NCI-H1105 (cell line): ENCODE results near the gene FLRT2.

ENCODE experiments used
- DNase-seq: peaks from one replicate; lab custom pipeline; 2025; lab: John Stamatoyannopoulos, UW

FLRT2 gene

DNA sequence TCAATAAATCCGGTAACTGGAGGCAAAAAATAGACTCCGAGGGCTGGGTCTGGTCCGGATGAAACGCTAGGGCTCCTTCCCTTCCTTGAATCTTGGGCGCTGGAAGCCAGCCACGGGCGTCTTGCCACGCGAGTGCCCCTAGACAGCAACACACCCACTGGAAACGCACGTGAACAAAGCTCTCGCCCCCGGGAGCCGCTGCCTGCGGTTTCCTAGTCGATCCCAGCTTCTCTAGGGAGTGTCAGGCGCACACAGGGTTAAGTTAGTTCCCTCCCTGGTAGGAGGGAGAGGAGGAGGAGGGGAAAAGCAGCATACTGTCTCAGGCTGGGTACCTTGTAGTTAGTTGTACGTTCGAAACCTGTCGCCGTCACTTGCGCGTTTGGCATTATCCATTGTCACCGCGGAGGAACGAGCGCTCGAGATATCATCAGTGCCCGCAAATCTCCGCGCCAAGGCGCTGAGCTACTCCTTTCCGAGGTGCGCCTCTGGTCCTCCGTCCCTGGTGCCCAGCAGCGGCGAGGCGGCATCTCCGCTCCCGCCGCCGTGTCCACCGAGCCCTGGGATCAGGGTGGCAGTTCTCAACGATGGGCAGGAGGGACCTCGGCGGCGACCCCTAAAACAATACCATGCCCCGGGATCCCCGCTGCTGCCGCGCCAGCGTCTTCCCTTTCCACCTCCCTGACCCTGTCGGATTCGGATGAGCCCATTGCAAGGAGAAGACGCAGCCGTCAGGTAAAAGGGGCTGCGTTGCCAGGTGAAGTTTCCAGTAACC lies at the start of gene FLRT2:
FLRT2 (plus strand) TSS at position 342 of the 772 bp plus-strand sequence. CDS start 91,371 bp downstream, outside the sequence.
- DNase-seq, result no peak

- no peak for DNase-seq
These were observed 48.5 kb upstream of the FLRT2 start for GRCh38 chr14:85481471-85481870.

DNA sequence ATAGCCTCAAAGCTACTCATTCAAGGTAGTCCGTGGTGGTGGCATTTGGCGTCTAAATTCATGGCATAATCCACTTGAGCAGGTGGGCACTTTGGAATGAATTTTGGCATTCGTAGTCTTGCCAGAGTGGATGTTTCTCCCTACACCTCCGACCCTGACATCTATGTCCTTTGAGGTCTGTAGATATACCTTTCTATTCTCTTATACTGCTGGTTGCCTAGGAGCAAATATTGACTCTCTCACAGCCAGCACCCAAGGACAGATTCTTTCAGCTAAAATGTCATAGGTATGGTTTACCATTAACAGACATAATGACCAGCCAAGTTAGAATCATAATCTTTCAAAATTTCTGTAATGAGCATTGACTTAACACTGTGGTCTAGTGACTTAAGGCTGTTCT lies 47.4 kb upstream of the FLRT2 start:
- DNase-seq, result no peak

- no peak for DNase-seq
These were observed 46.9 kb upstream of the FLRT2 start for GRCh38 chr14:85483037-85483436.

DNA sequence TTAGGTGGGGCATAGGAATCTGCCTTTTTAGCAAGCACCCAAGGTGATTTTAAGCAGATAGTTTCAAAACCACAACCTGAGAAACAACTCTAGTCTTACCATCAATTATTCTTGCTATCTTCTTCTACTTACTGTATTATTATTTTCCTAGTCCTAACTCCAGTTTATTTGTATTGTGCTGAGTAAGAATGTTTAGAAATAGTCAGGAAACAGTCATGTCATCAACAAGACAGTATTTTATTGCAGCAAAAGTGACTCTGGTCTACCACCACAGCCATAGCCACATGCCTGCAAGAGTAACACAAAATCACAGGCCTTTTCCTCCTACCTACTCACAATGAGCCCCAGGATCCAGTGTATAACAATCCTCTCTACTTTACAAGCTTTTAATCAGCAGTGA lies 46.3 kb upstream of the FLRT2 start:
- no peak for DNase-seq

DNA sequence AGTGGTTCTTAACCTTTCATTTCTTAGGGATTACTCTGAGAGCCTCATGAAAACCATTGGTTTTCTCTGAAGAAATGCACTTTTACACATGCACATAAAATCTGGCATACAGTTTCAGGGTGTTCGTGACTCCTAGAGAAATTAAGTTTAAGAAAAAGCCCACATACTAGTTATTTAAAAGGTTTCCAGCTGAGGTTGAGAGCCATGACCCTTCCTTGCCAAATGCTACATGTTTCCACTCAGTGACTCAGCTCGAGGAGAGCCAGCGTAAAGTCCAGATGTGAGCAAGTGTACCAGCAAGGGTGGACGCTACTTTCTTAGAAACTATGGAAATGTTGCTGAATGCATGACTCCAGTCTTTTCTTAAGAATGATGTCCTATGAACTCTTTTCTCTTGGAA lies 42.7 kb upstream of the FLRT2 start:
- no peak for DNase-seq

DNA sequence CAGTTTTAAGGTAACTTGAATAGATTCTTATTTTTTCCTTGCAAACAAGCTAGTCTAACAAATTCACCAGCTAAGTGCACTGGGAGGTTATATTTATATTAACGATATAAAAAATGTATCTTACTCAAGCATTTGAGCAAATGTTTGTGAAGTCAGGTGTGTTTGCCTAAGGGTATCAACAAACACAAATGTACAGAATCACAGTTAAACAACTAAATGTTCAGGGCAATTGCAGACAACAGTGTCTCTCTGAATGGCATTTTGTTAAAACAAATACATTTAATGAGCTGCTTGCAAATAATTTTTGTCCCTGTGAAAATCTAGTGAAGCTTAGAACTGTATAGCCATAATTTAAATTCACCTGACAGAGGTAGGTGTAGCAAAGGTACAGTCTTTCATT lies 28.2 kb upstream of the FLRT2 start:
- no peak for DNase-seq

GRCh38 chr14:85508863-85509262 lies 21.1 kb upstream of the FLRT2 start:
- DNase-seq, result no peak

DNA sequence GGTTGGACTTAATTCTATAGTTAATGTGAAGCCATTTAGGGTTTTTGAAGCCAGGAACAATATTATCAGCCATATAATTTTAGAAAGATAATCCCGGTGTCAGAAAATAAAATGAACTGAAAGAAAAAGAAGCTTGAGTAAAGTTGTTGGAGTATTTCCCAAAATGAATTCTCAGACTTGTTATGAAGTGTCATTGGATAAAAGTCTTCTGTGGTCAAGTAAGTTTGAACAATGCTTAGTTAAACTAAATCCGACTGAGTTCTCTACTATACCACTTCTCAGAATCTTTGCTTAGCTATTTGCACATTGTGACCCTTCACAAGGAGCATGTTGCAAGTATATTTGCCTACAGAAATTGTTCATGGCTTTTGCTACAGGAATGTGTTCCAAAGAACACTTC lies 17.5 kb upstream of the FLRT2 start:
- no peak for DNase-seq

DNA sequence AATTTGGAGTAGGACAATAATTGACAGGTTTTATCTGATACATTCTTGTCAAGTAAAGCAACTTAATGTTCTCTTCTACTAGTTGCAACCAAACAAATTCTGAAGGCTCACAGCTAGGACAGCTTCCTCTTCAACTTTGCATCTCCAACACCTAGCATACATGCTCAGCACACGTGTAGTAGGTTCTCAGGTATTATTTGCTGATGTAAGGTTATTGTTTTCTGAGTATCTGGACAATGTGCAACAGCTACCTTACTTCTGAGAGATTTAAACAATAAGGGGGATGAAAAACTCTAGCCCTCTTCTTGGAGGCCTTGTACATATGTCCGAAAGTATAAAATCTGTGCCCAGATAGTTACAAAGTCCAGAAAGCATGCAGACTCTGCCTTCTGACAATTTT lies 15.5 kb upstream of the FLRT2 start:
- no peak for DNase-seq

DNA sequence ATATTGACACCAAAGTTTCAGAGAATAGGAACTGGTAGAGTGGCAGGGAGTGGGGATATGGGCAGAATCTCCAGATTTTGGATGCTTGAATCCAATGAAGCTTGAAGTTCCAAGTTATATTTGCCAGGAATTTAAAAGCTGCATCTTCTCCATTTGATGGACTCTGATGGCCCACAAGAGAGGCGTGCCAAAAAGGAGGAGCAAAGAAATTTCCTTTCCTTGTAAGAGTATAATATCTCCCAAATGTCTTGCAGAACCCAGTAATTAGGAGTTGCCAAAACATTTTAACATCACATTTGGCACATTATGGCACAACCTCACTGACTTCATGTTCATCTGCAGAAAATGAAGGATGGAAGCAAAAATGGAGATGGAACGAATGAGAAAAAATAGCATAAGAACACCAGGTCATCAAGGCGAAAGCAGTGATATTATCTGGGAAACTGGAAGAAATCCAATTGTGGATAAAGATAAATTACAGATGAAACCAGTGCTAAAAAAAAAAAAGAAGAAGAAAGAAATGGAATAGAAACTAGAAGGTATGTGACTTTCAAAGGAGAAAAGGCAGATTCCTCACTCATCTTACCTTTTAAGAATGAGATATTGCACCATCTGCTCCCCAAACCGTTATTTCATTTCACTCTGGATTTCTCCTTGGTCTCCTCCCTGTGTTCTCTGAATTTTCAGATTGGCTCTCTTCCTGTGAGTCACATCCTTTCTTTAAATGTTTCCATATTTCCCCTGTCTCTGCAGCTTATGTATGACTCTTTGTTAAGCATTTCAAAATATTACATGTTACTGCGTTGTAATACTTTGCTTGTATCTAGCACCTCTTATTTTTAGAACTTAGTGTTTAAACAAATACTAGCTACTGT lies 13.5 kb upstream of the FLRT2 start:
- DNase-seq, result no peak

GRCh38 chr14:85517114-85517688 lies 12.7 kb upstream of the FLRT2 start:
- DNase-seq, result no peak

GRCh38 chr14:85519661-85520305 lies 10.2 kb upstream of the FLRT2 start:
- DNase-seq, result no peak

- no peak for DNase-seq
These were observed 9.4 kb upstream of the FLRT2 start for GRCh38 chr14:85520581-85520980.

DNA sequence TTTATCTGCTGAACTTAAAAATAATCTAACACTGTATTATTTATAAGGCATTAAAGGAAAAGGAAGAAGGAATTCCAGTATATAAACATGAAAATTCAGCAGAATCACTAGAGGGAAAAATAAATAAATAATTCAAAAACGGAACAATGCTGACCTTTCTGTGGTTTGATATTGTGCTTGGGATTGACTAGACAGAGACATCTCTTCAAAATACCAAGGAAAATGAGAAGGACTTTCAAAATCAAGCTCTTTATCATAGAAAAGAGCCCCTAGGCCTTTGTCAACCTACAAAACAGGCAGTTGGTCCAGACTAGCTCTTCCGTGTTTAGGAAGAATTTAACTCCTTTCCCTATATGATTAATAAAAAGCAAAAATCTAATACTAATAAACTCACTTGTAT lies 6.3 kb upstream of the FLRT2 start:
- no peak for DNase-seq

- DNase-seq, result no peak
These were observed 2.9 kb upstream of the FLRT2 start for GRCh38 chr14:85527006-85527405.

GRCh38 chr14:85527445-85528035 lies 2.4 kb upstream of the FLRT2 start:
- no peak for DNase-seq

DNA sequence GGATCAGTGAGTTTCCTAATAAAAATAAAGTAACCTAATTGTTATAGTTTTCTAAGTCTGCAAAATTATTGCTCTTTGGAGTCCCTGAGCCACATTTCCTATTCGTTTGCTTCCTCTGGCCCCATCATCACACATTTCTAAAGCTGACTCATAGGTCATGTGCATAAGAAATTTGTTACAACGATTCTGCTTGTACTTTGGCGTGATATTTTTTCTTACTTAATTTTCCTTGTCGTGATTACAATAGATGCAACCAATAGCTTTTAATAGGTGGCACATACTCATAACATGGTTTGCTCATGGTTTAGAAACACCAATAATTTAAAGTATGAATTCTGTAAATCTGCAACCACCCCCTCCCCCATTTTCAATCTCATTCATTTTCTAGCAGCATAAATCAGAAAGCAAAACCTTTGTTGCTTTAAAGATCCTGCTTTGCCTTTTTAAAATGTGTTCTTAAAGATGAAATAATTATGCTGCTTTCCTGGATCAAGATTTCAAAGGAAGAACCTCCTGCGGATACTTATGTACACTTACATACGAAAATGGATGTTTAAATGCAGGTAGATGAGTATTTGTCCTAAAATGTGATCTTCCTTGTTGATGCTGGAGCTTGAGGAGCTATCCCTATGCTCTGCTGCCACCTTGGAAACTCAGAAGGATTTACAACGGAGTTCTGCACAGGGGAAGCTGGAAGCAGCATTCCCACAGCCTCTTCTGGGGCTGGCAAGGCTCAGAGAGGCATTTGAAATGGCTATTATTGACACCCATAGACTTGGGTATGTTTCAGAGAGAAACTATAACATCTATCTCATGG lies 1.7 kb upstream of the FLRT2 start:
- DNase-seq, result no peak

DNA sequence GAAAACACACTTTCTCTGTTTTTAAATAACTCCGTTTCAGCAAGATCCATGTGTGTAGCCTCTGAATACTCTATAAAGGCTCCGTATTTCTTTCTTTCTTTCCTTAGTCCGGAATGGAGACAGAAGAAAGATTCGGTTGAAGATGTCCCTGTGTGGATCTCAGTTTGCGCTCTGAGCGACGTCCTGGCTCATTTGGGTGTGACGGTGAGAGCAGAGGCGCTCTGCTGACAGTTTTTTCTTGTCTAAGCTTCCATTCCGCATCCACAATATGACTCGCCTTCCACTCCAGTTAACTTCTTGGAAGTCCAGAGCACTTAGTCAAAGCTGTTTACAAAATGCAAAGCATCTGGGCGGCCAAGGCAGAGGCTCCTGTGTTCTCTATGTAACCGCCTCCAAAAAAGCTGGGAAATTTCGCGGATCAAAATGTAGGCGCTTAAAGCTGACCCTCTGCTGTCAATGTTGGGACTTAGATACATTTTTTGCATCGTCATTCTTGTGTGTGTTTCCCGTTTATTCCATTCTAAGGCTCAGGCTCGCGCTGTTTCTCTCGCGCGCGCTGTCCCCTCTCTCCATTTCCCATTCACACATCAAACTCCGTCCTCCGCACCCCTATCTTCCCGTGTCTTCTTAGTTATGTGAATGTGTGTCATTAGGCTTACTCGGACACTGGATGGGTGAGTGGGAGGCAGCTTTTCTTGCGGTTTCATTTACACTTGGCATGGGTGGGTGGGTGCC lies 880 bp upstream of the FLRT2 start:
- DNase-seq, result no peak

DNA sequence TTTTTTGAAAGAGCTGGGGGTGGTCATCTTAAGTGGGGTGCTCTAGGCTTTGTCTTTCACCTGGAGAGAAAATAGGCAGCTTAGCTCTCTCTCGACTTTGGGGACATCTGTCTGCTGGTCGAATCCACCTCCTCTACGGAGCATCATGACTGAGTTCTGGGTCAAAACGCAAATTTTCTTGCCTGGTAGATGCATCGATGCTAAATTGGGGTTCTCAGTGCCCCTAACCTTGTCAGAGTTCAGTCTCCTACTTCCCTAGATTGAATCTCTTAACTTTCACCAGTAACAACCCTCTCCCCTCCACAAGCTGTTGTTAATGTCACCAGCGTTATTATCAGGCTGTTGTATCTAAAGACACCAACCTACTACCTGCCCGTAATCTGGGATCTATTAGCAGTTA lies 682 bp downstream of the FLRT2 start:
- no peak for DNase-seq
